ENCODE data around the gene MYT1. TPM values are rescaled to one million over a fixed set of nuclear protein-coding genes. Genes with fewer than 3 reads are reported as not detected.
"Not testable (repeated sequence)": the region's sequence is repeated elsewhere in the genome, so short reads cannot be mapped to it uniquely, and the experiment has no call there.

The MYT1 gene
- polyA plus RNA-seq, 1 of the 3 experiments (the other 2 are of a cell fraction): 0.10 TPM

GRCh38 chr20:64121586-64121985, 42.7 kb upstream of the MYT1 start:
- Histone ChIP-seq H3K4me3 (ENCODE audit: low read depth in 2 of 2, low read length in 1 of 2) (no peak overlapping the region), H3K27ac (ENCODE audit: low read depth in 2 of 2, low read length in 1 of 2) (no peak overlapping the region), H3K9me3 (no peaks in the 10 kb centered on the region), H4K20me1 (ENCODE audit: insufficient read depth) (no peaks in the 10 kb centered on the region), H3K36me3 (replicated peaks in 1 of 2; ENCODE audit: control insufficient read depth in 1 of 2, insufficient read depth in 2 of 2, low read length in 1 of 2) (no peaks in the 10 kb centered on the region), H2AFZ (ENCODE audit: low read depth) (no peak overlapping the region), H3K9me2 (no peaks in the 10 kb centered on the region), H3K4me1 (ENCODE audit: control insufficient read depth in 1 of 2, insufficient read depth in 2 of 2, low read depth in 1 of 2, low read length in 1 of 2) (no peaks in the 10 kb centered on the region; a peak in 1 of 4 replicates), H3K4me2 (no peak overlapping the region), H3K9ac (no peak overlapping the region), H3F3A (replicated peaks; ENCODE audit: insufficient read depth) (no peaks in the 10 kb centered on the region), H3K27me3 (ENCODE audit: insufficient read depth) (peaks cover 28% of the 10 kb centered on the region), H3K79me2 (ENCODE audit: insufficient read depth) (no peaks in the 10 kb centered on the region)
- DNase-seq: no peak
- 54% methylated on average over 12 of the region's 12 CpGs for WGBS (ENCODE audit: low lambda C conversion rate)
- ChIA-PET POLR2A (no interaction called here), CTCF (interaction anchor here (0.9 to 15.6 kb wide), 27 partner anchors 8 to 583 kb away, joined by 3 to 252 read pairs (median 6); partner anchors contain the start of genes C20orf204, LKAAEAR1, OPRL1 and PRPF6)
- TF ChIP-seq MAX (IDR thresholded peaks at IDR 0.05; ENCODE audit: low read depth) (no peak), SMC3 (IDR thresholded peaks at IDR 0.05; ENCODE audit: low read depth, low read length) (no peak), USF2 (IDR thresholded peaks at IDR 0.05; ENCODE audit: borderline replicate concordance, low read depth, low read length) (no peak), MEF2A (IDR thresholded peaks at IDR 0.05; ENCODE audit: borderline replicate concordance, low read depth) (no peak), REST (IDR thresholded peaks at IDR 0.05; ENCODE audit: low read depth, low read length) (no peak), NRF1 (IDR thresholded peaks at IDR 0.05; ENCODE audit: low read depth, low read length) (no peak), RAD21 (IDR thresholded peaks at IDR 0.05; ENCODE audit: low read length) (no peak), JUND (IDR thresholded peaks at IDR 0.05) (no peak), USF1 (IDR thresholded peaks at IDR 0.05; ENCODE audit: borderline replicate concordance, low read depth) (no peak), IRF3 (IDR thresholded peaks at IDR 0.05; ENCODE audit: low read depth, low read length) (no peak), PBX3 (IDR thresholded peaks at IDR 0.05) (no peak), RCOR1 (IDR thresholded peaks at IDR 0.05; ENCODE audit: low read length) (no peak), YY1 (IDR thresholded peaks at IDR 0.05; ENCODE audit: low read depth) (no peak), NFIC (IDR thresholded peaks at IDR 0.05; ENCODE audit: borderline replicate concordance) (no peak), ELF1 (IDR thresholded peaks at IDR 0.05) (no peak), ZBTB33 (IDR thresholded peaks at IDR 0.05; ENCODE audit: borderline replicate concordance, low read depth) (no peak), FOXJ3 (CRISPR knock-in tag; IDR thresholded peaks at IDR 0.05) (no peak)

- DNase-seq; H3F3A ChIP-seq (replicated peaks; ENCODE audit: insufficient read depth); H3K9me2 ChIP-seq; POLR2A ChIA-PET; H2AFZ ChIP-seq (ENCODE audit: low read depth); H3K9ac ChIP-seq; H4K20me1 ChIP-seq (ENCODE audit: insufficient read depth); H3K9me3 ChIP-seq; H3K4me1 ChIP-seq (ENCODE audit: control insufficient read depth in 1 of 2, insufficient read depth in 2 of 2, low read depth in 1 of 2, low read length in 1 of 2); H3K4me2 ChIP-seq; H3K4me3 ChIP-seq (ENCODE audit: low read depth in 2 of 2, low read length in 1 of 2); H3K36me3 ChIP-seq (replicated peaks in 1 of 2; ENCODE audit: control insufficient read depth in 1 of 2, insufficient read depth in 2 of 2, low read length in 1 of 2); H3K79me2 ChIP-seq (ENCODE audit: insufficient read depth); H3K27ac ChIP-seq (ENCODE audit: low read depth in 2 of 2, low read length in 1 of 2): not testable (repeated sequence)
- 19% methylated on average over 11 of the region's 11 CpGs for WGBS (ENCODE audit: low lambda C conversion rate)
- CTCF ChIA-PET: interaction anchor here (0.9 to 15.6 kb wide), 4 partner anchors 21 to 85 kb away, joined by 3 to 252 read pairs (median 18); partner anchors contain the start of genes LKAAEAR1, OPRL1 and RGS19
- H3K27me3 ChIP-seq (ENCODE audit: insufficient read depth): peaks cover 28% of the 10 kb centered on the region
Measured at GRCh38 chr20:64122927-64123326, 41.3 kb upstream of the MYT1 start.
